ENCODE measurements around the gene NSG1.
"Not testable (repeated sequence)": the region's sequence is repeated elsewhere in the genome, so short reads cannot be mapped to it uniquely, and the experiment has no call there.

The NSG1 gene

GRCh38 chr4:4461178-4461577 is 74.3 kb downstream of the NSG1 start:
- intact Hi-C loops (cut with DNase I), result no loop called here

GRCh38 chr4:4461850-4462249 is 74.9 kb downstream of the NSG1 start:
- peak in 5 of 10 donors; percentile 21 to 88 (median 73) for DNase-seq

More at GRCh38 chr4:4461178-4461577, 74.3 kb downstream of the NSG1 start:
- DNase-seq, result no peak

GRCh38 chr4:4462970-4463369 is 76.1 kb downstream of the NSG1 start:
- no peak for DNase-seq
- intact Hi-C loops (cut with DNase I), result no loop called here

More at GRCh38 chr4:4461850-4462249, 74.9 kb downstream of the NSG1 start:
- intact Hi-C loops (cut with DNase I), result no loop called here

GRCh38 chr4:4465238-4465637 is 78.3 kb downstream of the NSG1 start:
- intact Hi-C loops (cut with DNase I); DNase-seq: not testable (repeated sequence)
